H9 (cell line): ENCODE results near the gene SLC24A4. TPM values are rescaled to one million over a fixed set of nuclear protein-coding genes. Genes with fewer than 3 reads are reported as not detected.

Experiments
- DNase-seq: peaks from one replicate; pipeline ENCODE4 v3.0.0-alpha.2; 2017
- H2AFZ ChIP-seq: one replicate; pipeline ENCODE4 v1.6.1; 2013; ENCODE audit warnings: mild to moderate bottlenecking, low read length, control low read depth, moderate library complexity
- H2AK5ac ChIP-seq: 2 replicates; pipeline ENCODE4 v1.6.1; 2013; ENCODE audit warnings: low read length, control low read depth, mixed read lengths; ENCODE audit not compliant: insufficient read length
- H2BK120ac ChIP-seq: one replicate; pipeline ENCODE4 v1.6.1; 2013; ENCODE audit warnings: low read depth, mild to moderate bottlenecking, low read length, control low read depth, inconsistent platforms; ENCODE audit not compliant: poor library complexity, severe bottlenecking
- H2BK12ac ChIP-seq: 2 replicates; pipeline ENCODE4 v1.6.1; 2013; ENCODE audit warnings: low read length, control low read depth, mixed read lengths, low read depth; ENCODE audit not compliant: insufficient read length
- H2BK15ac ChIP-seq: 2 replicates; pipeline ENCODE4 v1.6.1; 2013; ENCODE audit warnings: low read depth, low read length, control low read depth
- H2BK20ac ChIP-seq: one replicate; pipeline ENCODE4 v1.6.1; 2013; ENCODE audit warnings: low read depth, mild to moderate bottlenecking, low read length, control low read depth, inconsistent platforms; ENCODE audit not compliant: poor library complexity, severe bottlenecking
- H2BK5ac ChIP-seq: 2 replicates; pipeline ENCODE4 v1.6.1; 2013; ENCODE audit warnings: low read length, control low read depth, mixed read lengths; ENCODE audit not compliant: insufficient read length
- H3K14ac ChIP-seq: 2 replicates; pipeline ENCODE4 v1.6.1; 2013; ENCODE audit warnings: low read length, control low read depth; ENCODE audit not compliant: insufficient read depth
- H3K18ac ChIP-seq: 2 replicates; pipeline ENCODE4 v1.6.1; 2013; ENCODE audit warnings: low read depth, mild to moderate bottlenecking, mixed read lengths, low read length, control low read depth; ENCODE audit not compliant: insufficient read length
- H3K23ac ChIP-seq: 2 replicates; pipeline ENCODE4 v1.6.1; 2013; ENCODE audit warnings: low read length, control low read depth, mixed read lengths, low read depth; ENCODE audit not compliant: insufficient read length
- H3K23me2 ChIP-seq: 2 replicates; pipeline ENCODE4 v1.6.1; 2013; ENCODE audit warnings: low read depth, mild to moderate bottlenecking, mixed read lengths, low read length, control low read depth; ENCODE audit not compliant: insufficient read length, poor library complexity, severe bottlenecking
- H3K27ac ChIP-seq: 2 replicates; pipeline ENCODE4 v1.5.1; 2013; ENCODE audit warnings: low read length, control low read depth, mixed read lengths, low read depth; ENCODE audit not compliant: insufficient read length
- H3K27me3 ChIP-seq: 2 replicates; pipeline ENCODE4 v1.6.1; 2013; ENCODE audit warnings: low read length, control low read depth, inconsistent platforms; ENCODE audit not compliant: insufficient read depth
- H3K4ac ChIP-seq: 2 replicates; pipeline ENCODE4 v1.6.1; 2013; ENCODE audit warnings: low read depth, mild to moderate bottlenecking, control low read depth, inconsistent platforms, low read length, moderate library complexity
- H3K4me1 ChIP-seq: 2 replicates; pipeline ENCODE4 v1.6.1; 2013; ENCODE audit warnings: low read length, control low read depth, inconsistent platforms; ENCODE audit not compliant: insufficient read depth
- H3K4me2 ChIP-seq: 2 replicates; pipeline ENCODE4 v1.6.1; 2013; ENCODE audit warnings: low read length, control low read depth, mixed read lengths; ENCODE audit not compliant: insufficient read length, insufficient read depth
- H3K56ac ChIP-seq: 2 replicates; pipeline ENCODE4 v1.6.1; 2013; ENCODE audit warnings: low read depth, mild to moderate bottlenecking, mixed read lengths, low read length, control low read depth; ENCODE audit not compliant: insufficient read length
- H3K79me1 ChIP-seq: 2 replicates; pipeline ENCODE4 v1.6.1; 2013; ENCODE audit warnings: low read depth, mild to moderate bottlenecking, moderate library complexity, low read length, control low read depth, inconsistent platforms; ENCODE audit not compliant: insufficient read depth, poor library complexity, severe bottlenecking
- H3K79me2 ChIP-seq: 2 replicates; pipeline ENCODE4 v1.6.1; 2013; ENCODE audit warnings: low read length, control low read depth, inconsistent platforms; ENCODE audit not compliant: insufficient read depth
- H3K9ac ChIP-seq: 2 replicates; pipeline ENCODE4 v1.6.1; 2013; ENCODE audit warnings: low read length, control low read depth, mixed read lengths; ENCODE audit not compliant: insufficient read length; ENCODE audit errors: extremely low read depth
- H3K9me3 ChIP-seq: one replicate; pipeline ENCODE4 v1.6.1; 2013; ENCODE audit warnings: low read depth, low read length, inconsistent platforms; ENCODE audit not compliant: control insufficient read depth
- H3T11ph ChIP-seq: one replicate; pipeline ENCODE4 v1.6.1; 2013; ENCODE audit warnings: mild to moderate bottlenecking, low read length, control low read depth, inconsistent platforms
- H4K20me1 ChIP-seq: one replicate; pipeline ENCODE4 v1.6.1; 2013; ENCODE audit not compliant: control insufficient read depth, insufficient read length, insufficient read depth
- H4K5ac ChIP-seq: 2 replicates; pipeline ENCODE4 v1.6.1; 2013; ENCODE audit warnings: low read depth, mild to moderate bottlenecking, mixed read lengths, low read length, control low read depth; ENCODE audit not compliant: insufficient read length
- H4K8ac ChIP-seq: replicated peaks from 2 replicates; pipeline ENCODE4 v1.6.1; 2013; ENCODE audit warnings: low read length, control low read depth, mixed read lengths, low read depth; ENCODE audit not compliant: insufficient read length
- H4K91ac ChIP-seq: 2 replicates; pipeline ENCODE4 v1.6.1; 2013; ENCODE audit warnings: low read depth, mild to moderate bottlenecking, moderate library complexity, mixed read lengths, low read length, control low read depth; ENCODE audit not compliant: insufficient read length
- H3K27ac Mint-ChIP-seq, 3 experiments: 2 replicates in 2 of 3; 3 replicates in 1 of 3; pipeline ENCODE4 v1.8.0; 2020 to 2021; ENCODE audit warnings: mixed read lengths in 3 of 3, mild to moderate bottlenecking in 1 of 3, moderate library complexity in 1 of 3
- H3K27me3 Mint-ChIP-seq: 2 replicates; pipeline ENCODE4 v1.8.0; 2021; ENCODE audit warnings: low read depth, mild to moderate bottlenecking, moderate library complexity, mixed read lengths
- H3K36me3 Mint-ChIP-seq, 3 experiments: 2 replicates in 2 of 3; 3 replicates in 1 of 3; pipeline ENCODE4 v1.8.0; 2020 to 2021; ENCODE audit warnings: low read depth in 3 of 3, mixed read lengths in 3 of 3; ENCODE audit not compliant: insufficient read depth in 1 of 3
- H3K4me1 Mint-ChIP-seq, 2 experiments: 2 replicates each; pipeline ENCODE4 v1.8.0; 2020; ENCODE audit warnings: mixed read lengths in 2 of 2
- H3K4me3 Mint-ChIP-seq, 2 experiments: 2 replicates in 1 of 2; 3 replicates in 1 of 2; pipeline ENCODE4 v1.8.0; 2020 to 2021; ENCODE audit warnings: mild to moderate bottlenecking in 2 of 2, mixed read lengths in 2 of 2, moderate library complexity in 1 of 2
- H3K9me3 Mint-ChIP-seq, 2 experiments: 2 replicates in 1 of 2; 3 replicates in 1 of 2; pipeline ENCODE4 v1.8.0; 2020; ENCODE audit warnings: mild to moderate bottlenecking in 2 of 2, mixed read lengths in 2 of 2, moderate library complexity in 1 of 2
- WGBS: extraction: QIAGEN DNeasy Blood & Tissue Kit; methylation state at CpG from one replicate; pipeline ENCODE4 v1.1.7; 2013; ENCODE audit warnings: missing lambda C conversion rate, low lambda C conversion rate, mixed read lengths; ENCODE audit not compliant: insufficient read length; ENCODE audit errors: extremely low coverage; 5-methylcytosine and 5-hydroxymethylcytosine counted together
- total RNA-seq: library from RNA; stranded (reverse); gene quantifications from 2 replicates; pipeline ENCODE4 v1.2.1, GENCODE V29; 2021
- TF ChIP-seq, protein P1 (sequence below): fragments of 200-600 bp; sonication (generic); conservative IDR thresholded peaks from 3 replicates; pipeline ENCODE4 v1.8.0; 2021; ENCODE audit warnings: antibody characterized with exemption, mild to moderate bottlenecking

Gene SLC24A4
- total RNA-seq, 1 experiment from 2014 or later = 0.24 TPM

DNA sequence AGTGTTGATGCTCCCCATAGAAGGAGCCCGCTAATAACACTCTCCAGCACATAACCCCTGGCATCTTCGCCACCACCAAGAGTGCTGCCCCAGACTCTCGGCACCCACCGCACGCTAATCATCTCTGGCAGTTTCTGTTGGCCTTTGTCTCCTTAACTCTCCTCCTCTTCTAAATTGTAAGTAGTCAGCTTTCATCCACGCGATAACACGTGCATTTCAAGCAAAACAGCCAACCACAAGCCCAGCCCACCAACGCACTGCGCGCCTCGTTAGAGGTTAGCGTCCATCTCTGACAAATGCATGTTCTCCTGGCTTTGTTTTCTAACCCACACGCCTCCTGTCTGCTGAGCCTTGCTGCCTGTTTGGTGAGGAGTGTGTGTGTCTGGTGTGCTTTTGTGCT lies 129.5 kb downstream of the SLC24A4 start:
- Histone ChIP-seq H3K14ac (no peak overlapping the region; the same call in 1 of the 2 replicates), H3K18ac (no peak overlapping the region), H4K20me1 (no peaks in the 10 kb centered on the region), H3K4me1 (no peaks in the 10 kb centered on the region), H2BK120ac (no peak overlapping the region), H2AFZ (no peak overlapping the region), H3K23me2 (no peaks in the 10 kb centered on the region), H3K27me3 (no peaks in the 10 kb centered on the region; the same call in 1 of the 2 replicates), H2BK5ac (no peak overlapping the region), H3K4me2 (no peak overlapping the region), H4K91ac (no peak overlapping the region), H2BK15ac (no peak overlapping the region), H3K79me2 (no peaks in the 10 kb centered on the region), H3K56ac (no peak overlapping the region), H3K9ac (no peak overlapping the region), H3K23ac (no peak overlapping the region), H2BK20ac (no peak overlapping the region), H3K79me1 (no peaks in the 10 kb centered on the region), H4K8ac (no peak overlapping the region), H3K9me3 (no peaks in the 10 kb centered on the region), H3T11ph (no peak overlapping the region), H3K4ac (no peak overlapping the region), H4K5ac (no peak overlapping the region), H2AK5ac (no peak overlapping the region), H3K27ac (no peak overlapping the region), H2BK12ac (no peak overlapping the region)
- no peak overlapping the region for H3K4me3 Mint-ChIP-seq
- H3K36me3 Mint-ChIP-seq = no peaks in the 10 kb centered on the region
- H3K27ac Mint-ChIP-seq = peak overlapping the region in 1 of 3 experiments; percentile 6; a peak in 1 of 7 replicates
- peaks cover 2% of the 10 kb centered on the region for H3K27me3 Mint-ChIP-seq
- peaks cover 3 to 13% of the 10 kb centered on the region in 2 experiments for H3K4me1 Mint-ChIP-seq
- no peak for DNase-seq
- TF ChIP-seq, protein P1, sequence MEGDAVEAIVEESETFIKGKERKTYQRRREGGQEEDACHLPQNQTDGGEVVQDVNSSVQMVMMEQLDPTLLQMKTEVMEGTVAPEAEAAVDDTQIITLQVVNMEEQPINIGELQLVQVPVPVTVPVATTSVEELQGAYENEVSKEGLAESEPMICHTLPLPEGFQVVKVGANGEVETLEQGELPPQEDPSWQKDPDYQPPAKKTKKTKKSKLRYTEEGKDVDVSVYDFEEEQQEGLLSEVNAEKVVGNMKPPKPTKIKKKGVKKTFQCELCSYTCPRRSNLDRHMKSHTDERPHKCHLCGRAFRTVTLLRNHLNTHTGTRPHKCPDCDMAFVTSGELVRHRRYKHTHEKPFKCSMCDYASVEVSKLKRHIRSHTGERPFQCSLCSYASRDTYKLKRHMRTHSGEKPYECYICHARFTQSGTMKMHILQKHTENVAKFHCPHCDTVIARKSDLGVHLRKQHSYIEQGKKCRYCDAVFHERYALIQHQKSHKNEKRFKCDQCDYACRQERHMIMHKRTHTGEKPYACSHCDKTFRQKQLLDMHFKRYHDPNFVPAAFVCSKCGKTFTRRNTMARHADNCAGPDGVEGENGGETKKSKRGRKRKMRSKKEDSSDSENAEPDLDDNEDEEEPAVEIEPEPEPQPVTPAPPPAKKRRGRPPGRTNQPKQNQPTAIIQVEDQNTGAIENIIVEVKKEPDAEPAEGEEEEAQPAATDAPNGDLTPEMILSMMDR = no peak
- no peaks in the 10 kb centered on the region; a peak in 1 of 5 replicates for H3K9me3 Mint-ChIP-seq
- WGBS = no CpG with 5 or more reads among the region's 14 CpGs
